Neutrophil (primary cell): ENCODE data around the gene MAP9.

ENCODE experiments used
- H3K27ac ChIP-seq: fragments of 200-600 bp; sonication (generic); 2 replicates; pipeline ENCODE4 v1.5.1; 2016; ENCODE audit warnings: mild to moderate bottlenecking, moderate library complexity
- H3K27me3 ChIP-seq: fragments of 200-600 bp; sonication (generic); 2 replicates; pipeline ENCODE4 v1.6.0; 2016; ENCODE audit warnings: mild to moderate bottlenecking
- H3K36me3 ChIP-seq: fragments of 200-600 bp; sonication (generic); 2 replicates; pipeline ENCODE4 v1.5.1; 2017
- H3K4me1 ChIP-seq, 2 experiments: fragments of 200-600 bp in 1 of 2; sonication (generic) in 1 of 2; 1 replicate in 1 of 2; 2 replicates in 1 of 2; pipeline versions ENCODE4 v1.5.1 to v1.6.1; 2013 to 2016; ENCODE audit warnings: low read depth in 1 of 2, low read length in 1 of 2, mild to moderate bottlenecking in 1 of 2, moderate library complexity in 1 of 2; ENCODE audit not compliant: control insufficient read depth in 1 of 2, insufficient read depth in 1 of 2
- H3K4me3 ChIP-seq, 2 experiments: fragments of 200-600 bp in 1 of 2; sonication (generic) in 1 of 2; 1 replicate in 1 of 2; 2 replicates in 1 of 2; pipeline ENCODE4 v1.5.1; 2013 to 2016; ENCODE audit warnings: low read depth in 1 of 2, low read length in 1 of 2, mild to moderate bottlenecking in 1 of 2, moderate library complexity in 1 of 2
- H3K9me3 ChIP-seq: fragments of 200-600 bp; sonication (generic); 2 replicates; pipeline ENCODE4 v1.5.1; 2016
- TF ChIP-seq, protein P1 (sequence below): fragments of 200-600 bp; sonication (generic); IDR thresholded peaks from 2 replicates; pipeline ENCODE4 v1.5.1; 2016; ENCODE audit warnings: antibody characterized with exemption

The MAP9 gene

GRCh38 chr4:155383541-155383940 lies 6.8 kb upstream of the MAP9 start:
- Histone ChIP-seq H3K4me1 (no peaks in the 10 kb centered on the region), H3K27me3 (peaks cover 9% of the 10 kb centered on the region), H3K4me3 (no peak overlapping the region), H3K36me3 (no peaks in the 10 kb centered on the region), H3K27ac (no peak overlapping the region), H3K9me3 (no peaks in the 10 kb centered on the region)
- TF ChIP-seq, protein P1, sequence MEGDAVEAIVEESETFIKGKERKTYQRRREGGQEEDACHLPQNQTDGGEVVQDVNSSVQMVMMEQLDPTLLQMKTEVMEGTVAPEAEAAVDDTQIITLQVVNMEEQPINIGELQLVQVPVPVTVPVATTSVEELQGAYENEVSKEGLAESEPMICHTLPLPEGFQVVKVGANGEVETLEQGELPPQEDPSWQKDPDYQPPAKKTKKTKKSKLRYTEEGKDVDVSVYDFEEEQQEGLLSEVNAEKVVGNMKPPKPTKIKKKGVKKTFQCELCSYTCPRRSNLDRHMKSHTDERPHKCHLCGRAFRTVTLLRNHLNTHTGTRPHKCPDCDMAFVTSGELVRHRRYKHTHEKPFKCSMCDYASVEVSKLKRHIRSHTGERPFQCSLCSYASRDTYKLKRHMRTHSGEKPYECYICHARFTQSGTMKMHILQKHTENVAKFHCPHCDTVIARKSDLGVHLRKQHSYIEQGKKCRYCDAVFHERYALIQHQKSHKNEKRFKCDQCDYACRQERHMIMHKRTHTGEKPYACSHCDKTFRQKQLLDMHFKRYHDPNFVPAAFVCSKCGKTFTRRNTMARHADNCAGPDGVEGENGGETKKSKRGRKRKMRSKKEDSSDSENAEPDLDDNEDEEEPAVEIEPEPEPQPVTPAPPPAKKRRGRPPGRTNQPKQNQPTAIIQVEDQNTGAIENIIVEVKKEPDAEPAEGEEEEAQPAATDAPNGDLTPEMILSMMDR, result no peak

DNA sequence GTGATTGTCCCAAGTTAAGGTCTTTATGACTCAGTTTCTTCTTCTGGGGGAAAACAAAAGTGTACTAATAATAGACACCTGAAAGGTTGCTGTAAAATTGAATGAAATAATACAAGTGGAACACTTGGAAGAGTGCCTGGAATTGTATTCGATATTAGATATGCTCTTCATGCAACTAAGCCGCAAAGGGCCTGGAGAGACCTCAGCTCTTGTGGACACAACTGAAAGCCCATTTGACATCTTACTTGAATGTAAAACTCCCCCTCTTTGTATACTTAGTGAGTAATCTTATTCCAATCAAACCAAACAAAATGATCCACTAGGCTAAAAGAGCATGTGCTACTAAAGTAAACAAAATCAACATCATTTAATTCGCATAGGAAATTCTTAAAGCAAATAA lies 511 bp upstream of the MAP9 start:
- H3K9me3 ChIP-seq, result no peaks in the 10 kb centered on the region
- no peak overlapping the region for H3K27ac ChIP-seq
- TF ChIP-seq, protein P1, result no peak
- H3K36me3 ChIP-seq, result no peaks in the 10 kb centered on the region
- H3K4me3 ChIP-seq, result no peak overlapping the region
- H3K4me1 ChIP-seq, result peaks cover 0 to 6% of the 10 kb centered on the region in 2 experiments
- H3K27me3 ChIP-seq, result peaks cover 66% of the 10 kb centered on the region

GRCh38 chr4:155371432-155372043 lies 5.2 kb downstream of the MAP9 start:
- Histone ChIP-seq H3K4me3 (no peak overlapping the region), H3K36me3 (no peaks in the 10 kb centered on the region), H3K4me1 (peaks cover 0 to 3% of the 10 kb centered on the region in 2 experiments), H3K27ac (no peak overlapping the region), H3K9me3 (no peaks in the 10 kb centered on the region), H3K27me3 (peaks cover 37% of the 10 kb centered on the region)
- TF ChIP-seq, protein P1, result no peak

- no peaks in the 10 kb centered on the region for H3K9me3 ChIP-seq
- no peak overlapping the region for H3K4me3 ChIP-seq
- no peaks in the 10 kb centered on the region for H3K36me3 ChIP-seq
- H3K27me3 ChIP-seq, result no peaks in the 10 kb centered on the region
- H3K27ac ChIP-seq, result no peak overlapping the region
- TF ChIP-seq, protein P1, result no peak
- H3K4me1 ChIP-seq, result no peaks in the 10 kb centered on the region
Observed at GRCh38 chr4:155367608-155368007, 9.2 kb downstream of the MAP9 start.

GRCh38 chr4:155353923-155354540 lies 22.7 kb downstream of the MAP9 start:
- no peaks in the 10 kb centered on the region for H3K9me3 ChIP-seq
- H3K27ac ChIP-seq, result no peak overlapping the region
- TF ChIP-seq, protein P1, result no peak
- no peaks in the 10 kb centered on the region for H3K4me1 ChIP-seq
- H3K36me3 ChIP-seq, result no peaks in the 10 kb centered on the region
- H3K4me3 ChIP-seq, result no peak overlapping the region
- no peaks in the 10 kb centered on the region for H3K27me3 ChIP-seq
